Erythroblast (primary cell): ENCODE results near the gene DDAH2.

ENCODE experiments used
- GATA1 ChIP-seq: IDR thresholded peaks from 2 replicates; pipeline ENCODE4 v1.6.1; 2011; ENCODE audit warnings: low read depth, mild to moderate bottlenecking, control low read depth, low read length, moderate library complexity
- POLR2A ChIP-seq: IDR thresholded peaks from 2 replicates; pipeline ENCODE4 v1.6.1; 2011; ENCODE audit warnings: mild to moderate bottlenecking, low read length

DNA sequence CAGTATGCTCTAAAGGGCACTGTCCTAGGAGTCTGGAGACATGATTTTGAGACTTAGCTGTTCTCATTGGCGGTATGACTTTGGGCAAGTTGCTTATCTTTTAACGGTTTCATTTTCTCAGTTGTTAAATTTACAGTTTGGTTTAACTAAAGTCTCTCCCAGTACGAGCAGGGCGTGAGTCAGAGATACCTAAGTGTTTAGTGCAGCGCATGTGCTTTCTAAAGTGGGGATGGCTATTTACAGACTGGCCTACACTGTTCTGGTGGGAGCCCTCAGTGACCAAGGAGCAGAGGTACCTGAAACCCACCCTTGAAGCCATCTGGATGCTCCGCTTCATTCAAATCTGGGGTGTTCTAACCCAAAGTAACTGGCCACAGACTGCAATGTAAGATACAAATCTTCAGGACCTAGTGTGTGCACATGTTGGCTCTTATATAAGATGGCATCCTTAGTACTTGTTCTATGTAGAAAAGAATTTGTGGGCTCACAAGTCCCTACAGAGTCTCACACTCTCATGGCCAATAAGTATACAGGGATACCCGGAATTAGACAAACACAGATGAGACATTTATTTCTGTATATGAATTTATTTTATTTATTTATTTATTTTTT is 21.4 kb upstream of the DDAH2 start:
- TF ChIP-seq POLR2A (no peak), GATA1 (no peak)
